Retinal pigment epithelial cell (primary cell): ENCODE results near the gene CFD.

Experiments used
- DNase-seq: peaks from one replicate; pipeline ENCODE4 v3.0.0-alpha.2; 2010; ENCODE audit warnings: low read depth
- H3K4me3 ChIP-seq: 2 replicates; pipeline ENCODE4 v1.5.1; 2011; ENCODE audit warnings: mild to moderate bottlenecking, low read length, control low read depth, moderate library complexity
- TF ChIP-seq, protein P1 (sequence below): conservative IDR thresholded peaks from 2 replicates; pipeline ENCODE4 v1.5.1; 2011; ENCODE audit warnings: low read depth, low read length, control low read depth, inconsistent platforms

The CFD gene

DNA sequence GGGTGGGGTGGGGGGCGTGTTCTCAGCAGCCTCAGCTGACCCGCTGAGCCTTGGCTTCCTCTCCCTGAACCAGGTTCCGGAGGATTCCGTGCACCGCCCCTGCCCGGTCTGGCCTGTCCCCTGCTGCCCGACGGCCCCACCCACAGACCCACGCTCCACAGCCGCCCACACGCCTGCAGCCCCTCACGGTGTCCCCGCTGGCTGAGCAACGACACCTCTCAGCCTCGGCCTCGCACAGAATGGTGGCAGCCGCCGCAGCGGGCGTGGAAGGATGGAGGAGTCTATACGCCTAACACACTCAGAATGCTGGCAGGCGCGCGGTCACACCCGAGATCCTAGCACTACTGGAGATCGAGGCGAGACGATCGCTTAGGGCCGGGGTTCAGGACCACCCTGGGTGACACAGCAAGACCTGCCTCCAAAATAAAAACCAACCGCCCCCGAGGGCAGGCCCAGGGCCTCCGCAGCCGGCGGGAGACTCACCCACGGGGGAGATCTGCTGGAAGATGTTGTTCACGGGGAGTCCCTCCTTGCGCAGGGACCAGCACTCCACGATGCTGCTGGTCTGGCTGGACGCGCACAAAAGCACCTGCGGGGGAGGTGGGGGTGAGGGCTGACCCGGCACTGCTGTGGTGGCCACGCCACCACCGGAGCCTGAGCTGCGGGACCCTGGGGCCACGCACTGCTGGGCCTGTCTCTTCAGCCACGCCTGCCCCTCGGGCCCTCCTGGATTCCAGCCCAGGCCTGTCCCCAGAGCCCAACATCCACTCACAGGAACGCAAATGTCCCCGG lies 25.2 kb downstream of the CFD start:
- DNase-seq: no peak
- TF ChIP-seq, protein P1, sequence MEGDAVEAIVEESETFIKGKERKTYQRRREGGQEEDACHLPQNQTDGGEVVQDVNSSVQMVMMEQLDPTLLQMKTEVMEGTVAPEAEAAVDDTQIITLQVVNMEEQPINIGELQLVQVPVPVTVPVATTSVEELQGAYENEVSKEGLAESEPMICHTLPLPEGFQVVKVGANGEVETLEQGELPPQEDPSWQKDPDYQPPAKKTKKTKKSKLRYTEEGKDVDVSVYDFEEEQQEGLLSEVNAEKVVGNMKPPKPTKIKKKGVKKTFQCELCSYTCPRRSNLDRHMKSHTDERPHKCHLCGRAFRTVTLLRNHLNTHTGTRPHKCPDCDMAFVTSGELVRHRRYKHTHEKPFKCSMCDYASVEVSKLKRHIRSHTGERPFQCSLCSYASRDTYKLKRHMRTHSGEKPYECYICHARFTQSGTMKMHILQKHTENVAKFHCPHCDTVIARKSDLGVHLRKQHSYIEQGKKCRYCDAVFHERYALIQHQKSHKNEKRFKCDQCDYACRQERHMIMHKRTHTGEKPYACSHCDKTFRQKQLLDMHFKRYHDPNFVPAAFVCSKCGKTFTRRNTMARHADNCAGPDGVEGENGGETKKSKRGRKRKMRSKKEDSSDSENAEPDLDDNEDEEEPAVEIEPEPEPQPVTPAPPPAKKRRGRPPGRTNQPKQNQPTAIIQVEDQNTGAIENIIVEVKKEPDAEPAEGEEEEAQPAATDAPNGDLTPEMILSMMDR: no peak
- no peak overlapping the region for H3K4me3 ChIP-seq

DNA sequence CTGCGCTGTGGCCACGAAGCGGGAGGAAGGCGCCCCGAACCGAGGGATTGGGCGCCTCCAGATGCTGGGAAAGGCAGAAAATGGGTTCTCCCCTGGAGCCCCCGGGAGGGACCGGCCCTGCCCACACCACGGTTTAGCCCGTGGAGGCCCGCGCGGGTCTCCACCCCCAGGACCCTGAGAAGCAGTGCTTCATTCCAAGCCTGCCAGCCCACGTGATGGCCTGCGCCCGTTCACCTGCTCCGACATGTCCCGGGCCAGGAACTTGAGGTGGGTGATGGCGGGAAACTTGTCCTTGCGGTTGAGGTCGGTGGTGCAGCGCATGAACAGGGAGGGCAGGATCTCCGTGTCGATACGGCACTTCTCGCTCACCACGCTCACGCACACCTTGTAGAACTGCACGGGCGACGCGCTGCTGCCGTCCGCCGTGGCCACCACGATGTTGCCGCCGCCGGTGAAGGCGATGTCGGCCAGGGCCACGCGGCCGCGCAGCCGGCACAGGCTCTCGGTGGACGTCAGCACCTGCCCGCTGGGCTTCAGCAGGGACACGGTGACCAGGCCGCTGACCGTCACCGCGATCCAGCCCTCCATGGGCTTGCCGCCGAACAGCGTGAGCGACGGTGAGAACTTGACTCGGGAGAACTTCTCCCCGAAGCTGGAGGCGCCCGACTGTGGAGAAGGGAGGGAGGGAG lies 26.2 kb downstream of the CFD start:
- TF ChIP-seq, protein P1: no peak
- DNase-seq: no peak
- no peak overlapping the region for H3K4me3 ChIP-seq

- no peak overlapping the region for H3K4me3 ChIP-seq
- no peak for DNase-seq
- TF ChIP-seq, protein P1: no peak
These were observed 27.6 kb downstream of the CFD start for GRCh38 chr19:887072-887471.

DNA sequence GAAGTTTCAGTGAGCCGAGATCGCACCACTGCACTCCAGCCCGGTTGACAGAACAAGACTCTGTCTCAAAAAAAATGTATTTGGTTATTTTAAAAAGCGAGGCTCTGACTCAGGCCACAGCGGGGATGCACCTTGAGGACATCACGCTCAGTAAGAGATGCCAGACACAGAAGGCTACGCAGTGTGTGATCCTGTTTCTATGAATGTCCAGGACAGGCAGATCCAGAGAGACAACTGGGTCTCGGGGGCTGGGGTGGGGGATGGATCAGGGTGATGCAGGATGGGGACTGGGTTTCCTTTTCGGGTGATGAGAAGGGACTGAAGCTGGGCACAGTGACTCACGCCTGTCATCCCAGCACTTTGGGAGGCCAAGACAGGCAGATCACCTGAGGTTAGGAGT lies 28.1 kb downstream of the CFD start:
- DNase-seq: no peak
- TF ChIP-seq, protein P1: no peak
- no peak overlapping the region for H3K4me3 ChIP-seq

GRCh38 chr19:888581-889385 lies 29.3 kb downstream of the CFD start:
- H3K4me3 ChIP-seq: no peak overlapping the region
- TF ChIP-seq, protein P1: no peak

DNA sequence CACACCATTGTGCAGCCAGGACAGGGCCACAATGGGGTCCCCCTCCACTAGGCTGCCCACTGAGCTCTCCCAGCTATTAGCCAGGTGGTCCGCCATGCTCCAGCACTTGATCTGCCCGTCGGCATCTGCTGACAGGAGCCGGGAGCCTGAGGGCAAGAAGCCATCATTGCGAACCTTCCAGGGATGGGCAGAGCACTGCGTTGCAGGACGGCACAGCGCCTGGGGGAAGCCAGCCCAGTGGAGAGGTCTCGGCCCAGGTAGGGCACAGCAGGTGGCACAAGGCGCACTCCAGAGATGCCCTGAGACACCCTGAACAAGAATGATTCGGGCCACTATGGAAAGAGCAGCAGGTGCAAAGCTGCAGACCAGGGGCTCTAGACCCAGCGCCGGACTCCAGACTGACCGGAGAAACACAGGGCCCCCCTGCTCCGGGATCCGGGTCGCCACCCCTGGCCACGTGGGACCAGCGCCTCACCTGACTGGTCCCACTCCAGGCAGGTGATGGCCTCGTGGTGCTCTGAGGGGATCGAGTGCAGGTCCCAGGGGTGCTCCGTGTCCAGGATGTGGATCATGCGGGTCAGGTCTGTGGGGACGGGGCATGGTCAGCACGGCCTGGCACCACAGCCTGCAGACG lies 30.3 kb downstream of the CFD start:
- TF ChIP-seq, protein P1: no peak
- no peak for DNase-seq
- no peak overlapping the region for H3K4me3 ChIP-seq

More at GRCh38 chr19:888581-889385, 29.3 kb downstream of the CFD start:
- DNase-seq: no peak
